Hindlimb muscle (tissue), 1 donor: ENCODE data around the gene PTPRM. TPM values are rescaled to one million over a fixed set of nuclear protein-coding genes. Genes with fewer than 3 reads are reported as not detected.

ENCODE experiments used
- DNase-seq: peaks from one replicate; pipeline ENCODE4 v3.0.0-alpha.2; 2013
- polyA plus RNA-seq: library from polyadenylated mRNA; unstranded; fragments of 120-200 nt; gene quantifications from one replicate; pipeline ENCODE4 v1.2.1, GENCODE V29; 2013; ENCODE audit not compliant: insufficient read length

PTPRM gene
- polyA plus RNA-seq, 1 donor: 80.2 TPM

DNA sequence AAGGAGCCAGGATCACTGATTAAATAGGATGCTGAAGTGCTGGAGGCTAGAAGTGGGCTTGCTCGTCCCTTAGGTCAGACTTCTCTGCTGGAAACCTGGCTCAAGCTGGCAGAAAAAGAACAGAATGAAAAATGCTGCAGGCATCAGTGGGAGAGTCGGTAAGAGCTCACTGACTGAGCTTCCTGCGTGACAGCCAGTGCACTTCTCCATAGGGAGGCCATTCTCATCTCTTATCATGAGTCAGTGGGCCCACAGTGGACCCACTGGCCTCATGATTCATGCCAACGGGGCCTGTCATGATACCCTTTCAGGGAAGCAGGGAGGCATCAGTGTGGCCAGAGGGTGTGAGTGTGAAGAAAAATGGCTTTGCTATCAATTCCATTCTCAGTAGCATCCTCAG lies 498.2 kb downstream of the PTPRM start:
- no peak for DNase-seq

DNA sequence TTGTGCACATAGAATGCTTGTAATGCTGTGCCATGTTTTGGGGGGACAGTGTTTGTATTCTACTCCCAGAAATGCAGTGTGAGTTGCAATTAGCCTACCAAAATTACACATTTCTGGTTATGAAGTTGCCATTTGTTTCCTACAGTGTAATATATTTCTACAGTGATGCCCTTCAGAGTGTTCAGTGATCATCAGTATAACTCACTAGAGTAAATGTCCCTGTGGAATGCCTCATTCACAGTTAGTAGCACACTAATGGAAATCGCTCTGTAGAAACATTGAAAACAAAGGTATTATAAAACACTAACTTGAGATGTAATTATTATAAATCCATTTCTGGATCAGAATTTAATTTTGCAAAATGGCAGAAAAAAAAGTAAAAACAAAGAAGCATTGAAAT lies 498.7 kb downstream of the PTPRM start:
- DNase-seq: no peak

GRCh38 chr18:8069708-8070107 lies 502.6 kb downstream of the PTPRM start:
- no peak for DNase-seq

DNA sequence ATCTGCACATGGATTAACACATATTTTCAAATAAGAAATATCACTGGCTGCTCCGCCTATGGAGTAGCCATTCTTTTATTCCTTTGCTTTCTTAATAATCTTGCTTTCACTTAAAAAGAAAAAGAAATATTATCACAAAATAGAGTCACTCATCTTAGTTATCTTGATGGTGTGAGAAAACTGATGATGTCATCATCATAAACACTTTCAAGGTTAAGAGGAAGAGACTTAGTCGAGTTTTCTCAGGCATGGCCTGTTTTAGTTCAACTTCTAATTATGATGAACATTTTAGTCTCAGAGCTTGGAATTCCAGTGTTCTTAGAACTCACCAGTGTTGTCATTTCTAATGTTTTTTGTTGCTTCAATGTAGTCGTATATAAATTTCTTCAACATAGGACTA lies 506.1 kb downstream of the PTPRM start:
- DNase-seq: no peak

GRCh38 chr18:8080092-8080491 lies 513.0 kb downstream of the PTPRM start:
- DNase-seq: no peak

GRCh38 chr18:8081267-8081666 lies 514.2 kb downstream of the PTPRM start:
- DNase-seq: no peak

DNA sequence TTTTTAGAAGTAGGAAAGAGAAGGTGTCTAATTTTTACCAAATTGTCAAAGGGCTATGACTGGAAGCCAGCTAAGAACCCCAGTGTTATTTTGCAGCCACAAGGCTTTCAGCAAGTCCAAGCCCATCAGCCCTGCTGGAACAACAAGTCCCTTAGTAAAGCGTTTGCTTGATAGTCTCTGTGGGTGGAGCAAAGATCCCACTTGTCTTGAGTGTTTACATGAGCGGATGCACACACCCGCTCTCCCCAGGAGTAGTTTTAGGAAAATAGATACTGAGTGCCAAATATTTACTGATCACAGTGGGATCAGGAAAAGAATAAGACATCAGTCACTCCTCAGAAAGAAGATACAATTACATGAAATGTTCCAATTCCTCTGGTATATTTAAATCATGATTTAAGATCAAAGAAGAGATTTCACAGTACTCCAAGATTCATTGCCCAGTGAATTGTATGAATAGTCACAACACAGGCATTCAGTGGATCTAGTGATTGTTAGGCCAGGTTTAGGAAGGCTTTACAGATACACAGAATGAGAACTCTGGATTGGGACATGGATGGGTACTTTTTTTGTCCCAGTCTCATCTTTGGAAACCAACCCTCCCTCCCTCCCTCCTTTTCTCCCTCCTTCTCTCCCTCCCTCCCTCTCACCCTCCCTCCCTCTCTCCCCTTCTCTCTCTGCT lies 514.9 kb downstream of the PTPRM start:
- DNase-seq: no peak

DNA sequence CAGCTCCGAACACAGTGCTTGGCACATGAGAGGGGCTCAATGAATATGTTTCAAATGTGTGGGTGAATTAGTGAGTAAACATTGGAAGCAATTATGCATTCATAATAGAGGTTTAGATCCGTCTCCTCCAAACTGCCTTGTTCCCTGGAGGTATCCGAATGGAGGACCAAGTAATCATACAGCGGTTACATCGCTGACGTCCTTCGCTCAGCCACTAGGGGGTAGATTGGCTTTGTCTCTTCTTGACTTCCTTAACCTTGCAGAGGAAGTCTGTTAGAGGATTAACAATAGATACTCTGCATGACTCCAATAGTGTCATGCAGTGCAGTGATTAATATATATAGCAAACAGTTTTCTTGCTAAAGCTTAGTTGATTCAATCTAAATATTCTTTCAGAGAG lies 517.0 kb downstream of the PTPRM start:
- no peak for DNase-seq

- DNase-seq: no peak
These were observed 521.5 kb downstream of the PTPRM start for GRCh38 chr18:8088626-8089025.

- DNase-seq: peak; percentile 14
These were observed 523.9 kb downstream of the PTPRM start for GRCh38 chr18:8091035-8091434.

DNA sequence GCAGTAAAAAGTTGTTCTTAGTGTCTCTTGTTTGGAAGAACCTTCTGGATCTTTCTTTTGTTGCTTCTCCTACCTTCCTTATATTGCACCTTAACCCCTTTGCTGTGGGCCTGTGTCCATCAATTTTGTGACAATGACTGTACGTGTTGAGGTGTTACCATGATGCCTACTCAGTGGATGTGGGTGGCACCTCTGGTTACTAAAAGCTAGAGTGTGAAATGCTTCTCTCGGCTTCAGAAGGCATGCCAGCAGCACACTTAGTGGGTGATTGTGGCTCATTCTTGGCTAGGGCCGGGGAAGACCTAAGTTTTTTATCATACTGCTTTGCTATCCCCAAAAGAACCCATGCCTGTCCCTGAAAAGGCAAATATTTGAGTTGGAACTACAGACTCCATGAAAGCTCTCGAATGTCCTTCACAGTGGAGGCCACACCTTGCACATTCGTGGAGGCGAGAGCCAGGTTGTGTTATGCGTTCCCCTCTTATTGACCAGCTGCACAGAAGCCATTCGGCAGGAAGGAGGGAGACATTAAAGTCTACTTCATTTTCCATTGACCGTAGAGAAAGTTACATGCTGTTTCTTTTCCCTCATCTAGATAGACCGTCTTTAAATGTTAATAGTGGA lies 528.9 kb downstream of the PTPRM start:
- no peak for DNase-seq

DNA sequence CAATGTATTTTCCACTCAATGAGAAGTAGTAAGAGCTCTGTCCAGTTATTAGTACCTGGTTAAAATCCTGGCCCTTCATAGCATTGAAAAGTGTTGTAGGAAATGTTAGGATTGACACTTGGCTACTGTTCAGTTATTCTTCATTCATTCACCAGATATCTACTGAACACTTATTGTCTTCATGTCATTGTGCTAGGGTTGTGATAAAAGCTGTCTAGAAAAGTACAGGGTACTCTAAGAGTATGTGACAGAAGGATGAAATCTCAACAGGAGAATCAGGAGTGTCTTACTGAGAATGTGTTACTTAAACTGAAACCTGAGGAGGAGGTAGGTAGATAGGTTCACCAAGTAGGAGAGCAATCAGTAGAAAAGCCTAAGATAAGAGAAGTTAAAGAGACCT lies 530.3 kb downstream of the PTPRM start:
- no peak for DNase-seq

DNA sequence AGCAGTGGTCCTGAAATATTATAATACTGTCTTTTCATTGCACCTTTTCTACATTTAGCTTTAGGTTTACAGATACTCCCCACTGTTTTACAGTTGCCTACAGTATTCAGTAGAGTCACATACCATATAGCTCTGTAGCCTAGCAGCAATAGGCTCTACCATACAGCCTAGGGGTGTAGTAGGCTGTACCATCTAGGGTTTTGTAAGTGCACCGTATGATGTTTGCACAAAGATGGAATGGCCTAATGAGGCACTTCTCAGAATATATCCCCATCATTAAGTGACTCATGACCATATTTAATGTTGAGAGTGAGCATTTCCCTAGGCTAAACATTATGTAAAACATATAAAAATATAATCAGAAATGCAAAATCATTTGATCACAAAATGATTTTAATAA lies 530.8 kb downstream of the PTPRM start:
- no peak for DNase-seq

GRCh38 chr18:8106603-8107002 lies 539.5 kb downstream of the PTPRM start:
- DNase-seq: no peak

DNA sequence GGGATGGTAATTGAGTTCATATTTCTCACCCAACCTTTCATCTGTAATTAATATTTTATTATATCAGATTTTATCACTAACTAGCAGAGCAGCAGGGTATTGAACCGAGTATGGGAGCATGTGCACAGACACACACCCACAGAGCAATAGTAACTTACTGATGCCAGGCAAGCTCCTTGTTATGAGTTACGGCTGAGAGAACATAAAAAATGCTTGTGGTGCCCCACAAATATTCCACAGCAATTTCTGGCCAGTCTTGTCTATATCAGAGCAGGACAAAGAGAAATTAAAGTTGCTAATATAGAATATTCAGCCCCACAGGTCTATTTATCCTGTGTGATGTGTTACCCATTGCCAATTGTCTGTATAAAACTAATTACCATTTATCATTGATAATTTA lies 540.3 kb downstream of the PTPRM start:
- DNase-seq: no peak

DNA sequence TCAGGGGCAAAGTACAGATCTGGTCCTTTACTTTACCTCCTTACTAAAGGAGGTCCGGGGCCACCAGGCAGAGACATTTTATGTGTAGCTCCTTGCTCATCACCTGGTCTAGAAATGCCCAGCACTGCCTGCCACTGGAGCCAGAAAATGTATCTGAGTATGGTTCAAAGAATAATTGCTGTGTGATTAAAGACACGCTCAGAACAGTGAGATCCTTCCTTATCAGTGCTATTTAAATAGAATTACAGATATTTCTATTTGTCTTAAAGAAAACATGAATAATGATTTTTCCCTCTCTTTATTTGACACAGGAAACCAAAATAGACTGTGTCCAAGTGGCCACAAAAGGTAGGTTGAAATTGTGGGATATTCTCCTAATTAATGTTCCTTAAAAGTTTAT lies 547.4 kb downstream of the PTPRM start:
- DNase-seq: no peak

- DNase-seq: no peak
These were observed 549.4 kb downstream of the PTPRM start for GRCh38 chr18:8116341-8117005.

GRCh38 chr18:8117006-8117371 lies 549.9 kb downstream of the PTPRM start:
- no peak for DNase-seq

DNA sequence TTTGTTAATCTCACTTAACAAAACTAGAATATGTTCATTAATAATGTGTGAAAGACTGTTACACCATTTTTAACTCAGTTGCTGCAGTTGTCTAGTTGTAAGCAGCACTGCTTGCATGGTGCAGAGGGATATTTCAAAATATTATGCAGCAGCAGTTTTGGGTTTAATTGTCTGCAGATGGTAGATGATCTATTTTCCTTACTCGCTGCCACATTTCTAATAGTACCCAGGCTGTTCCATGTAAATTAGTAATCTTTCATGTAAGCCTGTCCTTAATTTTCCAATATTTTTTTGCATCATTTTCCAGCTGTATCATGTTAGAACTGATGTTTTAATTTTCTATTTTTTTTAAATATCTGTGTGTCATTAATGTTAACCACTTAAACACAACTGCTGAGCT lies 554.0 kb downstream of the PTPRM start:
- no peak for DNase-seq

- no peak for DNase-seq
These were observed 554.9 kb downstream of the PTPRM start for GRCh38 chr18:8121942-8122480.

- DNase-seq: no peak
These were observed 557.4 kb downstream of the PTPRM start for GRCh38 chr18:8124232-8125146.

DNA sequence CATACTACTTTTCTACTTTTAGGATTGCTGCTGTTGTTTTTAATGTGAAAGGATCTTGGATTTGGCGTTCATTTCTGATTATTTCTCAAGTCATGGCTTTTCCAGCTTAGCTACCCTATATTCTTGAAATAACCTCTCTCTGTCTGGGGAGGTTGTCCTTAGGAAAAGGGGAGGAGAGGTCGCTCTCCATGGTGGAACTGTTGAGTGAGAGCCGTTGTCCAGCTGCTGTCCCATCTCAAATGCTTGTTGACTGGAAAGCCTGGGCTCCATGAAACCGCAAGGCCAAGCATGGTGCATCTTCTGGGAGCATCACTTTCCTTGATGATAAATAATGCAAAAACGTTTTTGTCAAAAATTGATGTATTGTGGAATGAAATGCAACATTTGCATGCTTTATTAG lies 563.0 kb downstream of the PTPRM start:
- no peak for DNase-seq

- no peak for DNase-seq
These were observed 565.9 kb downstream of the PTPRM start for GRCh38 chr18:8133032-8133431.
